HG02759 (cell line): ENCODE data around the gene PLXNB1.

Source experiments
- ATAC-seq: cut with Tn5 transposase; IDR thresholded peaks from one replicate; pipeline ENCODE4 v1.9.1; 2021; ENCODE audit warnings: mild to moderate bottlenecking, moderate library complexity; ENCODE audit not compliant: unreplicated experiment

Gene PLXNB1

GRCh38 chr3:48372862-48373435 is 56.9 kb downstream of the PLXNB1 start:
- ATAC-seq: no peak

GRCh38 chr3:48372377-48372770 is 57.5 kb downstream of the PLXNB1 start:
- ATAC-seq: no peak

- ATAC-seq: no peak
Measured at GRCh38 chr3:48371651-48372376, 58.1 kb downstream of the PLXNB1 start, which contains the start of gene FBXW12. FBXW12 (plus strand) TSS chr3:48372219; CDS start chr3:48372768, 549 bp downstream.

GRCh38 chr3:48370333-48370713 is 59.6 kb downstream of the PLXNB1 start:
- no peak for ATAC-seq

- no peak for ATAC-seq
Measured at GRCh38 chr3:48369693-48370332, 60.1 kb downstream of the PLXNB1 start.

GRCh38 chr3:48367201-48367600 is 62.7 kb downstream of the PLXNB1 start:
- no peak for ATAC-seq

- no peak for ATAC-seq
Measured at GRCh38 chr3:48364840-48365239, 65.0 kb downstream of the PLXNB1 start.

GRCh38 chr3:48361928-48362327 is 68.0 kb downstream of the PLXNB1 start:
- no peak for ATAC-seq

GRCh38 chr3:48356419-48356818 is 73.5 kb downstream of the PLXNB1 start:
- no peak for ATAC-seq

- ATAC-seq: no peak
Measured at GRCh38 chr3:48353987-48354386, 75.9 kb downstream of the PLXNB1 start.
